ENCODE data around the gene ACP5. TPM values are rescaled to one million over a fixed set of nuclear protein-coding genes. Genes with fewer than 3 reads are reported as not detected.

Gene ACP5
- polyA plus RNA-seq, 1 donor (not counting 4 experiments of a cell fraction or from before 2014, with no cell fraction given) = 15.0 TPM

DNA sequence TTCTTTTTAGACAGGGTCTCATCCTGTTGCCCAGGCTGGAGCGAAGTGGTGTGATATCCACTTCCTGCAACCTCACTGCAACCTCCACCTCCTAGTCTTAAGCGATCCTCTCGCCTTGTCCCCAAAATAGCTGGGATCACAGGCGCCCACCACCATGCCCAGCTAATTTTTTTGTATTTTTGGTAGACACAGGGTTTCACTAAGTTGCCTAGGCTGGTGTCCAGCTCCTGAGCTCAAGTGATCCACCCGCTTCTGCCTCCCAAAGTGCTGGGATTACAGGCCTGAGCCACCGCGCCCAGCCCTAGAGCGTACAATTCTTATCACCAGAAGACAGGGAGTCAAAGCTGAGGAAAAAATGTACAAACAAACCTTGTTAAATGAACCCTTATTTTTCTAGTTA lies 13.9 kb downstream of the ACP5 start:
- TF ChIP-seq, protein P1, sequence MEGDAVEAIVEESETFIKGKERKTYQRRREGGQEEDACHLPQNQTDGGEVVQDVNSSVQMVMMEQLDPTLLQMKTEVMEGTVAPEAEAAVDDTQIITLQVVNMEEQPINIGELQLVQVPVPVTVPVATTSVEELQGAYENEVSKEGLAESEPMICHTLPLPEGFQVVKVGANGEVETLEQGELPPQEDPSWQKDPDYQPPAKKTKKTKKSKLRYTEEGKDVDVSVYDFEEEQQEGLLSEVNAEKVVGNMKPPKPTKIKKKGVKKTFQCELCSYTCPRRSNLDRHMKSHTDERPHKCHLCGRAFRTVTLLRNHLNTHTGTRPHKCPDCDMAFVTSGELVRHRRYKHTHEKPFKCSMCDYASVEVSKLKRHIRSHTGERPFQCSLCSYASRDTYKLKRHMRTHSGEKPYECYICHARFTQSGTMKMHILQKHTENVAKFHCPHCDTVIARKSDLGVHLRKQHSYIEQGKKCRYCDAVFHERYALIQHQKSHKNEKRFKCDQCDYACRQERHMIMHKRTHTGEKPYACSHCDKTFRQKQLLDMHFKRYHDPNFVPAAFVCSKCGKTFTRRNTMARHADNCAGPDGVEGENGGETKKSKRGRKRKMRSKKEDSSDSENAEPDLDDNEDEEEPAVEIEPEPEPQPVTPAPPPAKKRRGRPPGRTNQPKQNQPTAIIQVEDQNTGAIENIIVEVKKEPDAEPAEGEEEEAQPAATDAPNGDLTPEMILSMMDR (optimal IDR thresholded peaks at IDR 0.05 in 1 of 3, IDR thresholded peaks at IDR 0.05 in 1 of 3, conservative IDR thresholded peaks at IDR 0.05 in 1 of 3; ENCODE audit: extremely low read depth in 1 of 3, insufficient read depth in 2 of 3, low read length in 3 of 3) = no peak
- H2AFZ ChIP-seq (ENCODE audit: control insufficient read depth, low read length) = no peak overlapping the region
- H3K9ac ChIP-seq (ENCODE audit: control insufficient read depth, extremely low read depth, insufficient read depth, low read length) = no peak overlapping the region
- peaks cover 3% of the 10 kb centered on the region for H3K4me1 ChIP-seq (ENCODE audit: control insufficient read depth, extremely low read depth, insufficient read depth, low read length)
- H3K79me2 ChIP-seq (ENCODE audit: control insufficient read depth, insufficient read depth, low read length) = peaks cover 5% of the 10 kb centered on the region
- FAIRE-seq = no peak
- H4K20me1 ChIP-seq (ENCODE audit: control insufficient read depth, extremely low read depth, insufficient read depth, low read length) = no peaks in the 10 kb centered on the region
- H3K9me3 ChIP-seq (ENCODE audit: control insufficient read depth, low read depth, low read length) = no peaks in the 10 kb centered on the region
- H3K36me3 ChIP-seq (ENCODE audit: control insufficient read depth in 2 of 2, extremely low read depth in 1 of 2, insufficient read depth in 2 of 2, low read length in 2 of 2) = no peaks in the 10 kb centered on the region
- no peak for DNase-seq (ENCODE audit: low read depth, low spot score)
- no peak overlapping the region for H3K4me2 ChIP-seq (ENCODE audit: control insufficient read depth, extremely low read depth, insufficient read depth, low read depth, low read length)
- no peak overlapping the region for H3K27ac ChIP-seq (ENCODE audit: control insufficient read depth, insufficient read depth, low read length)
- no peak overlapping the region for H3K4me3 ChIP-seq (ENCODE audit: control insufficient read depth in 2 of 3, extremely low read depth in 1 of 3, insufficient read depth in 2 of 3, low read depth in 1 of 3, low read length in 3 of 3)
- dilution Hi-C loops (cut with MboI; ENCODE audit: extremely low pct_ligation_motif_present, low sequenced_read_pairs) = no loop called here
- H3K27me3 ChIP-seq (ENCODE audit: control insufficient read depth, extremely low read depth, insufficient read depth, low read length) = no peaks in the 10 kb centered on the region
- no peaks in the 10 kb centered on the region for H3K9me1 ChIP-seq (ENCODE audit: control insufficient read depth, extremely low read depth, insufficient read depth, low read length)

DNA sequence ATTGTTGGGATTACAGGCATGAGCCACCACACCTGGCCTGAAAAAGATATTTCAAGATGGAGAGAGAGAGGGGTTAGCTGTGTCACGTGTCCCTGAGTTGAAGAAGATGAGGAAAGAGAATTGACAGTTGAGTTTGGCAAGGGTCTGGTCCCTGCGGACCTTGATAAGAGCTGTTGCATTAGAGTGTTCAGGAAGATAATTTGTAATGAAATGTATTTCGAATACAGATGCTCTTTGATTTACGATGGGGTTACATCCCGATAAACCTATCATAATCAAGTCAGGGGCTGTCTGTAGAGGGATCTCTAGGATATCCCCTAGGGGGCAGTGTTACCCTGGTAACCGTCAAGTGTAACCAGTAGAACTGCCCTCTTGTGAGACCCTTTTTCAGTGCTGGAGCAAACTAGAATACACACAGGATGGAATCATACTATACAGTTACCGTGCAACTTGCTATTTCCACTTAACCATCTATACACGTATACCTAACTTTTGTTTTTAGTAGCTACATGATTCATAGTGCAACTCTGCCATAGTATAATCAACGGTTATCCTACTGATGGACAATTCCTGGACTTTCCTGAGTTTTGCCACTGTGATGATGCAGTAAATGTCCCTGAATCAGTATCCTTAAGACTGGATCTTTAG lies 16.9 kb downstream of the ACP5 start:
- Histone ChIP-seq H3K36me3 (ENCODE audit: control insufficient read depth in 2 of 2, extremely low read depth in 1 of 2, insufficient read depth in 2 of 2, low read length in 2 of 2) (peaks cover 4 to 8% of the 10 kb centered on the region in 2 experiments), H3K4me2 (ENCODE audit: control insufficient read depth, extremely low read depth, insufficient read depth, low read depth, low read length) (peak overlapping the region; percentile 42), H3K9me3 (ENCODE audit: control insufficient read depth, low read depth, low read length) (no peaks in the 10 kb centered on the region), H2AFZ (ENCODE audit: control insufficient read depth, low read length) (no peak overlapping the region), H3K4me3 (ENCODE audit: control insufficient read depth in 2 of 3, extremely low read depth in 1 of 3, insufficient read depth in 2 of 3, low read depth in 1 of 3, low read length in 3 of 3) (no peak overlapping the region), H4K20me1 (ENCODE audit: control insufficient read depth, extremely low read depth, insufficient read depth, low read length) (peaks cover 4% of the 10 kb centered on the region), H3K27me3 (ENCODE audit: control insufficient read depth, extremely low read depth, insufficient read depth, low read length) (no peaks in the 10 kb centered on the region), H3K27ac (ENCODE audit: control insufficient read depth, insufficient read depth, low read length) (no peak overlapping the region), H3K9me1 (ENCODE audit: control insufficient read depth, extremely low read depth, insufficient read depth, low read length) (peaks cover 4% of the 10 kb centered on the region), H3K79me2 (ENCODE audit: control insufficient read depth, insufficient read depth, low read length) (peaks cover 33% of the 10 kb centered on the region), H3K9ac (ENCODE audit: control insufficient read depth, extremely low read depth, insufficient read depth, low read length) (no peak overlapping the region), H3K4me1 (ENCODE audit: control insufficient read depth, extremely low read depth, insufficient read depth, low read length) (peaks cover 12% of the 10 kb centered on the region)
- dilution Hi-C loops (cut with MboI; ENCODE audit: extremely low pct_ligation_motif_present, low sequenced_read_pairs) = no loop called here
- TF ChIP-seq, protein P1 (optimal IDR thresholded peaks at IDR 0.05 in 1 of 3, IDR thresholded peaks at IDR 0.05 in 1 of 3, conservative IDR thresholded peaks at IDR 0.05 in 1 of 3; ENCODE audit: extremely low read depth in 1 of 3, insufficient read depth in 2 of 3, low read length in 3 of 3) = peak; percentile 63 to 74 (median 63)
- no peak for TF ChIP-seq EZH2 (IDR thresholded peaks at IDR 0.05; ENCODE audit: low read length)
- DNase-seq (ENCODE audit: low read depth, low spot score) (no peak), FAIRE-seq (no peak)

Data from keratinocyte (primary cell).